NCI-H774 (cell line): ENCODE results near the gene PLD4.
A peak's percentile ranks its signal among the peaks of the same experiment; 100 is the strongest.
"Not testable (repeated sequence)": the region's sequence is repeated elsewhere in the genome, so short reads cannot be mapped to it uniquely, and the experiment has no call there.

Experiments
- DNase-seq: peaks from one replicate; lab custom pipeline; 2025; lab: John Stamatoyannopoulos, UW

The PLD4 gene

GRCh38 chr14:104924421-104925213, at the start of gene PLD4:
Gene PLD4, plus strand, starts transcription at chr14:104924879. Its CDS starts 2,262 bp downstream, at chr14:104927141.
- DNase-seq = no peak

- no peak for DNase-seq
Measured at GRCh38 chr14:104875412-104875751, 49.3 kb upstream of the PLD4 start.

- DNase-seq = no peak
Measured at GRCh38 chr14:104875811-104876210, 48.9 kb upstream of the PLD4 start.

- peak; percentile 4 for DNase-seq
Measured at GRCh38 chr14:104876251-104876699, 48.4 kb upstream of the PLD4 start.

GRCh38 chr14:104877066-104877805, 47.4 kb upstream of the PLD4 start:
- no peak for DNase-seq

- DNase-seq = no peak
Measured at GRCh38 chr14:104877806-104878550, 46.7 kb upstream of the PLD4 start.

- peak; percentile 66 for DNase-seq
Measured at GRCh38 chr14:104878582-104878981, 46.1 kb upstream of the PLD4 start.

- DNase-seq = no peak
Measured at GRCh38 chr14:104879201-104879982, 45.3 kb upstream of the PLD4 start.

- no peak for DNase-seq
Measured at GRCh38 chr14:104879983-104880565, 44.6 kb upstream of the PLD4 start.

- no peak for DNase-seq
Measured at GRCh38 chr14:104880584-104881210, 44.0 kb upstream of the PLD4 start.

GRCh38 chr14:104881369-104881979, 43.2 kb upstream of the PLD4 start:
- DNase-seq = peak; percentile 78

GRCh38 chr14:104882325-104882973, 42.2 kb upstream of the PLD4 start:
- peak; percentile 44 for DNase-seq

GRCh38 chr14:104882991-104883660, 41.6 kb upstream of the PLD4 start:
- DNase-seq = no peak

- no peak for DNase-seq
Measured at GRCh38 chr14:104883681-104884361, 40.9 kb upstream of the PLD4 start.

- DNase-seq = not testable (repeated sequence)
Measured at GRCh38 chr14:104884381-104884780, 40.3 kb upstream of the PLD4 start.

- DNase-seq = no peak
Measured at GRCh38 chr14:104885031-104885972, 39.4 kb upstream of the PLD4 start.

GRCh38 chr14:104885973-104886689, 38.5 kb upstream of the PLD4 start:
- DNase-seq = no peak
